MM.1S (cell line): ENCODE data around the gene HM13.

ENCODE experiments used
- EZH2phosphoT487 ChIP-seq: fragments of 300-600 bp; sonication (generic); IDR thresholded peaks from 2 replicates; pipeline ENCODE4 v1.6.1; 2018; ENCODE audit warnings: antibody characterized with exemption, low read length
- TF ChIP-seq, protein P1 (sequence below): fragments of 300-600 bp; sonication (generic); IDR thresholded peaks from 2 replicates; pipeline ENCODE4 v1.5.1; 2016; ENCODE audit warnings: antibody characterized with exemption, low read length, mixed read lengths

DNA sequence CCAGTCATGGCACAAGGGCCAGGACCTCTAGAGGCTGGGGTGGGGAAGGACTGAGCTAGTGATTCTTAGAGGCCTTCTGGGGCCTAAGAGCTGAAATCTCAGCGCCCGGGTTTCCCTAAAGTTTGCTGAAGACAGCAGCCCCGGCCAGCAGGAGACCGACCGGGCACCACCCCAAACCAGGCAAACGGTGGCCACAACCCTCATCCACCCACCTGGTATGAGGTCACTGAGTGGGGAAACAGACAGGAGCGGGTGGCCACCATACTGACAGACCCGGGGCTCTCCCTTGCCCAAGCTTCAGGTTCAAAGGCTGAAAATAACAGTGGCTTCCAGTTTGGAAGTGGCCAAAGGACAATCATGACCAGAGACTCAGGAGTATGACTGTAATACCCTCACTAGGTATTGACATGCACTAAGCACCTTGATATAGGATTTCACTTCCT is 55.8 kb downstream of the HM13 start:
- TF ChIP-seq, protein P1, sequence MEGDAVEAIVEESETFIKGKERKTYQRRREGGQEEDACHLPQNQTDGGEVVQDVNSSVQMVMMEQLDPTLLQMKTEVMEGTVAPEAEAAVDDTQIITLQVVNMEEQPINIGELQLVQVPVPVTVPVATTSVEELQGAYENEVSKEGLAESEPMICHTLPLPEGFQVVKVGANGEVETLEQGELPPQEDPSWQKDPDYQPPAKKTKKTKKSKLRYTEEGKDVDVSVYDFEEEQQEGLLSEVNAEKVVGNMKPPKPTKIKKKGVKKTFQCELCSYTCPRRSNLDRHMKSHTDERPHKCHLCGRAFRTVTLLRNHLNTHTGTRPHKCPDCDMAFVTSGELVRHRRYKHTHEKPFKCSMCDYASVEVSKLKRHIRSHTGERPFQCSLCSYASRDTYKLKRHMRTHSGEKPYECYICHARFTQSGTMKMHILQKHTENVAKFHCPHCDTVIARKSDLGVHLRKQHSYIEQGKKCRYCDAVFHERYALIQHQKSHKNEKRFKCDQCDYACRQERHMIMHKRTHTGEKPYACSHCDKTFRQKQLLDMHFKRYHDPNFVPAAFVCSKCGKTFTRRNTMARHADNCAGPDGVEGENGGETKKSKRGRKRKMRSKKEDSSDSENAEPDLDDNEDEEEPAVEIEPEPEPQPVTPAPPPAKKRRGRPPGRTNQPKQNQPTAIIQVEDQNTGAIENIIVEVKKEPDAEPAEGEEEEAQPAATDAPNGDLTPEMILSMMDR: no peak
- no peak for TF ChIP-seq EZH2phosphoT487
